Activated naive CD4-positive, alpha-beta T cell treated with anti-CD3 and anti-CD28 coated beads for 36 hours (primary cell): ENCODE data around the gene NDUFB3. TPM values are rescaled to one million over a fixed set of nuclear protein-coding genes. Genes with fewer than 3 reads are reported as not detected.

Source experiments
- CTCF ChIA-PET: fragments of 350-600 bp; sonication (Branson Sonifier 250); formaldehyde crosslinking; loops from one replicate; lab custom pipeline; 2021; ENCODE audit warnings: antibody characterized with exemption; lab: Charles Lee
- DNase-seq: peaks from one replicate; pipeline ENCODE4 v3.0.0-alpha.2; 2020
- H3K27ac Mint-ChIP-seq: one replicate; pipeline ENCODE4 v1.8.0; 2021; ENCODE audit warnings: mild to moderate bottlenecking, mixed read lengths
- H3K27me3 Mint-ChIP-seq: one replicate; pipeline ENCODE4 v1.8.0; 2021; ENCODE audit warnings: low read depth, mixed read lengths
- H3K36me3 Mint-ChIP-seq: one replicate; pipeline ENCODE4 v1.8.0; 2021; ENCODE audit warnings: low read depth, mixed read lengths
- H3K4me1 Mint-ChIP-seq: one replicate; pipeline ENCODE4 v1.8.0; 2021; ENCODE audit warnings: low read depth, mixed read lengths
- H3K4me3 Mint-ChIP-seq: one replicate; pipeline ENCODE4 v1.8.0; 2021; ENCODE audit warnings: mild to moderate bottlenecking, moderate library complexity, mixed read lengths
- H3K9me3 Mint-ChIP-seq: one replicate; pipeline ENCODE4 v1.8.0; 2021; ENCODE audit warnings: mixed read lengths
- intact Hi-C: fragments of 100-400 bp; cut with micrococcal nuclease; formaldehyde crosslinking; loops from one replicate; pipeline ENCODE4 v1.15.1; 2023
- total RNA-seq, 2 experiments: library from RNA; stranded (reverse); gene quantifications; one replicate each; pipeline ENCODE4 v1.2.3, GENCODE V29; 2021

Gene NDUFB3
- total RNA-seq, 2 experiments from 2014 or later, result 159 to 162 TPM

DNA sequence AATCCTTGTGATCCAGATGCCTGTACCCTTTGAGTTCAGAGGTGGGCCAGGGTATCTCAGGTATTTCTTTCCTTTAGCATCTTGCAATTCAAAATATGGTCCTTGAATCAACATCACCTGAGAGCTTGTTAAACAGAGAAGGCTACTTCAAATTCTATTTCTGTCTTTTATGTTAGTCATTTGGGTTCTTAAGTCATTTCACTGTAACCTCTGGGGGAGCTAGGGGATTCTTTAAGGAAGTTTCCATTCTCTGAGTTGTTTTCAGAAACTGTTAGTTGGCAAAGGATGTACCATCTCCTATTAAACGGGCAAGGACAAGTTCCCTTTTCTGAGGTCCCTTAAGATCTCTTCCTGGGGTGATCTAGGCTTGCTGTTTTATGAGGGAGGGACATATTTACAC is 60.7 kb downstream of the NDUFB3 start:
- Mint-ChIP-seq H3K27me3 (no peaks in the 10 kb centered on the region), H3K9me3 (no peaks in the 10 kb centered on the region), H3K27ac (peak overlapping the region; percentile 96), H3K36me3 (peaks cover 72% of the 10 kb centered on the region), H3K4me1 (peaks cover 56% of the 10 kb centered on the region), H3K4me3 (peak overlapping the region; percentile 76)
- no peak for DNase-seq
- CTCF ChIA-PET, result interaction anchor here (0.7 to 4.6 kb wide), 6 partner anchors 10 to 100 kb away, joined by 3 to 56 read pairs (median 8); partner anchors contain the start of gene CFLAR
- intact Hi-C loops, result loop anchor here (1.0 kb wide), 2 partner anchors 19 to 61 kb away; partner anchors contain the start of gene HYCC2

Other genes with a start within 250 kb of the NDUFB3 start
- gene CLK1, start 207.3 kb upstream of the NDUFB3 start, total RNA-seq, result 100 to 1,000 TPM; 174 to 196 TPM
- 10 to 100 TPM; 81.3 to 82.2 TPM for gene PPIL3, start 182.9 kb upstream of the NDUFB3 start, total RNA-seq
- 10 to 100 TPM; 31.6 to 33.3 TPM for gene NIF3L1, start 182.6 kb upstream of the NDUFB3 start, total RNA-seq
- 10 to 100 TPM; 53.7 to 56.8 TPM for gene ORC2, start 108.3 kb upstream of the NDUFB3 start, total RNA-seq
- gene HYCC2, start 330 bp upstream of the NDUFB3 start, total RNA-seq, result 10 to 100 TPM; 19.1 TPM
- 100 to 1,000 TPM; 214 to 222 TPM for gene CFLAR, start 44.2 kb downstream of the NDUFB3 start, total RNA-seq
- 10 to 100 TPM; 22.0 to 22.1 TPM for gene CASP10, start 111.1 kb downstream of the NDUFB3 start, total RNA-seq
- gene CASP8, start 188.5 kb downstream of the NDUFB3 start, total RNA-seq, result 10 to 100 TPM; 37.0 to 39.8 TPM